ENCODE results near the gene PLA2G2D. TPM values are rescaled to one million over a fixed set of nuclear protein-coding genes. Genes with fewer than 3 reads are reported as not detected.
"Not testable (repeated sequence)": the region's sequence is repeated elsewhere in the genome, so short reads cannot be mapped to it uniquely, and the experiment has no call there.

Gene PLA2G2D
- total and polyA plus RNA-seq, 10 of the 15 experiments (the other 5 are each of a cell fraction or from before 2014, with no cell fraction given), result 0.06 to 0.38 (median 0.16) TPM; not detected in 2

DNA sequence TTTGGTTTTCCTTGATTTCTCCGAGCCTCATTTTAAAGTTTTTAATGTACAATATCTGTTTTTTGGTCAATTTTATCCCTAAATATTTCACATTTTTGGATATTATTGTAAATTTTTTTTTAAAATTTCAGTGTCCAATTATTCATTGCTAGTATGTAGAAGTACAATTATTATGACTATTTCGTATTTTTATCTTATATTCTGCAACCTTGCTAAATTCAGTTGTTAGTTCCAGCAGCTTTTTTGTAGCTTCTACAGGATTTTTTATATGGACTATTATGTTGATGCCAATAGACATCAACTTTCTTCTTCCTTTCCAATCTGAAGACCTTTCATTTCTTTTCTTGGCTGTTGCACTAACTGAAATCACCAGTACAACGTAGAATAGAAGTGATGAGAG lies 15.7 kb upstream of the PLA2G2D start (continued):
- TF ChIP-seq, protein P1, sequence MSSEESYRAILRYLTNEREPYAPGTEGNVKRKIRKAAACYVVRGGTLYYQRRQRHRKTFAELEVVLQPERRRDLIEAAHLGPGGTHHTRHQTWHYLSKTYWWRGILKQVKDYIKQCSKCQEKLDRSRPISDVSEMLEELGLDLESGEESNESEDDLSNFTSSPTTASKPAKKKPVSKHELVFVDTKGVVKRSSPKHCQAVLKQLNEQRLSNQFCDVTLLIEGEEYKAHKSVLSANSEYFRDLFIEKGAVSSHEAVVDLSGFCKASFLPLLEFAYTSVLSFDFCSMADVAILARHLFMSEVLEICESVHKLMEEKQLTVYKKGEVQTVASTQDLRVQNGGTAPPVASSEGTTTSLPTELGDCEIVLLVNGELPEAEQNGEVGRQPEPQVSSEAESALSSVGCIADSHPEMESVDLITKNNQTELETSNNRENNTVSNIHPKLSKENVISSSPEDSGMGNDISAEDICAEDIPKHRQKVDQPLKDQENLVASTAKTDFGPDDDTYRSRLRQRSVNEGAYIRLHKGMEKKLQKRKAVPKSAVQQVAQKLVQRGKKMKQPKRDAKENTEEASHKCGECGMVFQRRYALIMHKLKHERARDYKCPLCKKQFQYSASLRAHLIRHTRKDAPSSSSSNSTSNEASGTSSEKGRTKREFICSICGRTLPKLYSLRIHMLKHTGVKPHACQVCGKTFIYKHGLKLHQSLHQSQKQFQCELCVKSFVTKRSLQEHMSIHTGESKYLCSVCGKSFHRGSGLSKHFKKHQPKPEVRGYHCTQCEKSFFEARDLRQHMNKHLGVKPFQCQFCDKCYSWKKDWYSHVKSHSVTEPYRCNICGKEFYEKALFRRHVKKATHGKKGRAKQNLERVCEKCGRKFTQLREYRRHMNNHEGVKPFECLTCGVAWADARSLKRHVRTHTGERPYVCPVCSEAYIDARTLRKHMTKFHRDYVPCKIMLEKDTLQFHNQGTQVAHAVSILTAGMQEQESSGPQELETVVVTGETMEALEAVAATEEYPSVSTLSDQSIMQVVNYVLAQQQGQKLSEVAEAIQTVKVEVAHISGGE (CRISPR knock-in tag; IDR thresholded peaks at IDR 0.05), result no peak

DNA sequence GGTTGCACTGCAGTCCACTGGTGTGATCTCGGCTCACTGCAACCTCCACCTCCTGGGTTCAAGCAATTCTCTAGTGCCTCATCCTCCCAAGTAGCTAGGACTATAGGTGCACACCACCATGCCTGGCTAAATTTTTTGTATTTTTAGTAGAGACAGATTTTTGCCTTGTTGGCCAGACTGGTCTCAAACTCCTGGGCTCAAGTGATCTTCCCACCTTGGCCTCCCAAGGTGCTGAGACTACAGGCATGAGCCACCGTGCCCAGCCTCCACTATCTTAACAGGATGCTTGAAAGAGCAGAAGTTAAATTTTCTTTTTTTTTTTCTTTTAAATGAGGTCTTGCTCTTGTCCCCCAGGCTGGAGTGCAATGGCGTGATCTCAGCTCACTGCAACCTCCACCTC lies 11.2 kb upstream of the PLA2G2D start:
- ChIA-PET CTCF (interaction anchor here (0.6 to 2.7 kb wide), 3 partner anchors 15 to 149 kb away, joined by 3 to 6 read pairs (median 4); no protein-coding TSS in a partner anchor), RAD21 (ENCODE audit: unreplicated experiment) (interaction anchor here (0.7 kb wide), 1 partner anchor 82 kb away, joined by 5 read pairs; no protein-coding TSS in a partner anchor)
- 89% methylated on average over 3 of the region's 3 CpGs for WGBS (ENCODE audit: insufficient coverage, insufficient replicate concordance, low lambda C conversion rate, missing lambda C conversion rate)

More for the DNA sequence above, 11.2 kb upstream of the PLA2G2D start:
- H3K9me3 ChIP-seq (replicated peaks; ENCODE audit: control insufficient read depth, insufficient read depth, low read length); H3K27ac ChIP-seq (ENCODE audit: control insufficient read depth, insufficient read depth); H2AFZ ChIP-seq (ENCODE audit: control insufficient read depth, low read depth, low read length); intact Hi-C loops (cut with micrococcal nuclease; ENCODE audit: unreplicated experiment); SMC1A ChIA-PET (ENCODE audit: uncharacterized antibody, unreplicated experiment); H3K36me3 ChIP-seq (ENCODE audit: control insufficient read depth in 2 of 2, insufficient read depth in 2 of 2, low read length in 1 of 2); H3K4me2 ChIP-seq (ENCODE audit: control insufficient read depth, insufficient read depth); H3K4me3 ChIP-seq; POLR2A ChIA-PET; in situ Hi-C loops (cut with MboI); H3K9ac ChIP-seq (ENCODE audit: control insufficient read depth, insufficient read depth, low read length); H3K27me3 ChIP-seq (replicated peaks in 1 of 2; ENCODE audit: control insufficient read depth in 2 of 2, insufficient read depth in 2 of 2, low read length in 1 of 2); FAIRE-seq; ATAC-seq; H3K79me2 ChIP-seq (ENCODE audit: control insufficient read depth, insufficient read depth, low read length); DNase-seq (ENCODE audit: low read depth, low spot score); BruUV-seq (replicated peaks); H4K20me1 ChIP-seq (ENCODE audit: control insufficient read depth, insufficient read depth): not testable (repeated sequence)
- H3K4me1 ChIP-seq (ENCODE audit: control insufficient read depth, insufficient read depth, low read length), result peaks cover 21% of the 10 kb centered on the region
